A549 treated with DMSO at 1 μM for 4 hours (cell line): Measurements from ENCODE around the gene MED7. TPM values are rescaled to one million over a fixed set of nuclear protein-coding genes. Genes with fewer than 3 reads are reported as not detected.

Experiments
- total RNA-seq: library from RNA; stranded (reverse); fragments of 200-300 nt; extraction: Qiagen RNA extraction; gene quantifications from 5 replicates; pipeline ENCODE4 v1.2.3, GENCODE V29; 2022; ENCODE audit warnings: low read depth

The MED7 gene
- total RNA-seq = 13.5 to 22.3 TPM (median 16.0 TPM) in 5 replicates

GRCh38 chr5:157142317-157143126 is at the start of gene MED7:
MED7 (minus strand) TSS chr5:157142865; CDS start chr5:157139431, 3,434 bp downstream.

GRCh38 chr5:157180374-157181264 is 38.0 kb upstream of the MED7 start, which contains the start of gene ITK:
ITK (plus strand) TSS chr5:157180840; CDS start chr5:157180978, 138 bp downstream.

GRCh38 chr5:157166214-157167213 is 23.8 kb upstream of the MED7 start, which contains the start of gene GARIN3:
GARIN3 (minus strand) TSS chr5:157166264; CDS start chr5:157166168, 96 bp downstream.

GRCh38 chr5:157108976-157109375 is 33.7 kb downstream of the MED7 start, which contains the start of gene HAVCR2:
HAVCR2 (minus strand) TSS chr5:157109044; CDS start chr5:157108983, 61 bp downstream.

Other genes starting within 250 kb of the MED7 start
- gene TIMD4, start 179.6 kb downstream of the MED7 start, total RNA-seq = 0.72 to 1.9 TPM (median 1.4 TPM) in 5 replicates
- gene HAVCR1, start 83.7 kb downstream of the MED7 start, total RNA-seq = 35.8 to 44.2 TPM (median 43.9 TPM) in 5 replicates
- gene HAVCR2, start 33.8 kb downstream of the MED7 start, total RNA-seq = 0.23 to 0.63 TPM (median 0.40 TPM) in 5 replicates
- gene GARIN3, start 23.4 kb upstream of the MED7 start, total RNA-seq = not detected in 5 replicates
- gene ITK, start 38.0 kb upstream of the MED7 start, total RNA-seq = 0.09 to 0.11 TPM in 2 of 5 replicates, not detected in the others
- 15.2 to 25.0 TPM (median 22.1 TPM) in 5 replicates for gene CYFIP2, start 123.3 kb upstream of the MED7 start, total RNA-seq